Endothelial cell of umbilical vein (primary cell): ENCODE measurements around the gene SVOP. TPM values are rescaled to one million over a fixed set of nuclear protein-coding genes. Genes with fewer than 3 reads are reported as not detected.

Source experiments
- BruUV-seq: library from RNA; stranded (reverse); fragments of 400-500 nt; replicated peaks from 2 replicates; lab custom pipeline; 2021; lab: Mats Ljungman, UMichigan
- CTCF ChIA-PET: fragments of 300-600, 350-600 bp; sonication (Branson Sonifier 250); formaldehyde crosslinking; loops from one replicate; lab custom pipeline; 2021; ENCODE audit warnings: antibody characterized with exemption, inconsistent platforms; lab: Charles Lee
- POLR2A ChIA-PET: fragments of 300-600, 350-600 bp; sonication (Branson Sonifier 250); formaldehyde crosslinking; loops from one replicate; lab custom pipeline; 2021; ENCODE audit warnings: antibody characterized with exemption, inconsistent platforms; lab: Charles Lee
- DNase-seq: peaks from one replicate; pipeline ENCODE4 v3.0.0-alpha.2; 2011; ENCODE audit warnings: low read depth, low spot score
- FAIRE-seq: peaks from 2 replicates; lab custom pipeline; 2011; peaks lifted over from hg19 to GRCh38; lab: Jason Lieb, UNC
- H2AFZ ChIP-seq: 2 replicates; pipeline ENCODE4 v1.6.0; 2012; ENCODE audit warnings: low read depth, low read length, control low read depth, inconsistent platforms
- H3K27ac ChIP-seq: 2 replicates; pipeline ENCODE4 v1.5.1; 2011; ENCODE audit warnings: low read depth, mild to moderate bottlenecking, control low read depth, low read length, moderate library complexity; ENCODE audit not compliant: insufficient read depth
- H3K27me3 ChIP-seq, 2 experiments: 2 replicates each; pipeline versions ENCODE4 v1.6.0 to v1.6.1; 2011; ENCODE audit warnings: low read length in 2 of 2, mixed read lengths in 1 of 2; ENCODE audit not compliant: control insufficient read depth in 2 of 2, insufficient read depth in 2 of 2
- H3K36me3 ChIP-seq, 2 experiments: 2 replicates in 1 of 2; 3 replicates in 1 of 2; pipeline ENCODE4 v1.5.1; 2011; ENCODE audit warnings: low read length in 2 of 2, mild to moderate bottlenecking in 1 of 2, moderate library complexity in 1 of 2; ENCODE audit not compliant: control insufficient read depth in 2 of 2, insufficient read depth in 2 of 2; ENCODE audit errors: extremely low read depth in 1 of 2
- H3K4me1 ChIP-seq: 3 replicates; pipeline ENCODE4 v1.5.1; 2011; ENCODE audit warnings: mild to moderate bottlenecking, low read length; ENCODE audit not compliant: control insufficient read depth, insufficient read depth; ENCODE audit errors: extremely low read depth
- H3K4me2 ChIP-seq: 2 replicates; pipeline ENCODE4 v1.6.1; 2011; ENCODE audit warnings: low read length, control low read depth, mixed read lengths; ENCODE audit not compliant: insufficient read depth
- H3K4me3 ChIP-seq, 3 experiments: fragments of 200-600 bp in 1 of 3; sonication (generic), shearing (Covaris generic) in 1 of 3; replicated peaks in 1 of 3; 2 replicates each; pipeline ENCODE4 v1.5.1; 2011 to 2016; ENCODE audit warnings: control low read depth in 3 of 3, low read length in 3 of 3, mild to moderate bottlenecking in 2 of 3, inconsistent platforms in 1 of 3, low read depth in 1 of 3, moderate library complexity in 1 of 3; ENCODE audit not compliant: insufficient read depth in 1 of 3
- H3K79me2 ChIP-seq: 2 replicates; pipeline ENCODE4 v1.6.0; 2012; ENCODE audit warnings: low read length, inconsistent platforms; ENCODE audit not compliant: control insufficient read depth, insufficient read depth
- H3K9ac ChIP-seq: replicated peaks from 2 replicates; pipeline ENCODE3; 2011; ENCODE audit warnings: low read length, control low read depth; ENCODE audit not compliant: insufficient read depth; ENCODE audit errors: extremely low read depth
- H3K9me1 ChIP-seq: replicated peaks from 3 replicates; pipeline ENCODE4 v1.6.0; 2011; ENCODE audit warnings: mild to moderate bottlenecking, low read length; ENCODE audit not compliant: control insufficient read depth, insufficient read depth; ENCODE audit errors: extremely low read depth
- H3K9me3 ChIP-seq: replicated peaks from 2 replicates; pipeline ENCODE4 v1.5.1; 2012; ENCODE audit warnings: low read length, inconsistent platforms; ENCODE audit not compliant: control insufficient read depth, insufficient read depth
- H4K20me1 ChIP-seq: replicated peaks from 2 replicates; pipeline ENCODE3; 2011; ENCODE audit warnings: mild to moderate bottlenecking, low read length; ENCODE audit not compliant: control insufficient read depth, insufficient read depth; ENCODE audit errors: extremely low read depth
- CTCF ChIP-seq, 2 donors: IDR thresholded peaks; 1 replicate in 1 of 2; 2 replicates in 1 of 2; pipeline ENCODE4 v1.5.1; 2011; ENCODE audit warnings: low read length in 2 of 2, mild to moderate bottlenecking in 2 of 2, moderate library complexity in 2 of 2, control low read depth in 1 of 2, inconsistent platforms in 1 of 2, low read depth in 1 of 2; ENCODE audit not compliant: insufficient read depth in 1 of 2; ENCODE audit errors: extremely low read depth in 1 of 2
- EZH2 ChIP-seq: IDR thresholded peaks from 2 replicates; pipeline ENCODE4 v1.6.1; 2012; ENCODE audit warnings: borderline replicate concordance, low read depth, mild to moderate bottlenecking, moderate library complexity, low read length, inconsistent platforms; ENCODE audit not compliant: severe bottlenecking
- FOS ChIP-seq: IDR thresholded peaks from 2 replicates; pipeline ENCODE4 v1.6.1; 2011; ENCODE audit warnings: mild to moderate bottlenecking, low read length, moderate library complexity, borderline replicate concordance; ENCODE audit not compliant: insufficient read depth
- GATA2 ChIP-seq: IDR thresholded peaks from 2 replicates; pipeline ENCODE4 v1.7.0; 2011; ENCODE audit warnings: low read depth, mild to moderate bottlenecking, moderate library complexity, mixed read lengths, low read length; ENCODE audit not compliant: insufficient read length, insufficient read depth
- JUN ChIP-seq: IDR thresholded peaks from 2 replicates; pipeline ENCODE4 v1.6.1; 2011; ENCODE audit warnings: borderline replicate concordance, low read depth; ENCODE audit not compliant: insufficient read length, insufficient read depth
- MAX ChIP-seq: IDR thresholded peaks from 2 replicates; pipeline ENCODE4 v1.6.1; 2011; ENCODE audit not compliant: insufficient read depth, insufficient read length
- MYC ChIP-seq: IDR thresholded peaks from one replicate; pipeline ENCODE4 v1.6.1; 2011; ENCODE audit warnings: mild to moderate bottlenecking, low read depth, low read length
- POLR2A ChIP-seq: IDR thresholded peaks from 2 replicates; pipeline ENCODE4 v1.6.1; 2012; ENCODE audit warnings: low read depth, mild to moderate bottlenecking, control low read depth, low read length
- POLR2AphosphoS5 ChIP-seq: IDR thresholded peaks from 2 replicates; pipeline ENCODE4 v1.6.1; 2012; ENCODE audit warnings: low read depth, mild to moderate bottlenecking, control low read depth, low read length, moderate library complexity; ENCODE audit not compliant: insufficient read depth
- dilution Hi-C: fragments of 300-500 bp; cut with MboI; formaldehyde crosslinking; loops from one replicate; pipeline ENCODE4 v1.15.0; 2019; ENCODE audit warnings: low sequenced_read_pairs; ENCODE audit not compliant: extremely low pct_ligation_motif_present
- intact Hi-C: fragments of 100-400 bp; cut with micrococcal nuclease; formaldehyde crosslinking; loops from one replicate; pipeline ENCODE4 v1.10.0; 2022
- polyA plus RNA-seq, 4 experiments: library from polyadenylated mRNA; depleted of rRNA in 3 of 4; stranded (reverse) in 3 of 4; unstranded in 1 of 4; fragments of >200 nt; gene quantifications; 2 replicates each; pipeline versions ENCODE4 v1.2.1 to v1.2.3, GENCODE V29; 2011 to 2012; ENCODE audit warnings: missing spikeins in 1 of 4
- total RNA-seq: library from RNA; stranded (reverse); gene quantifications from 2 replicates; pipeline ENCODE4 v1.2.3, GENCODE V29; 2021

SVOP gene
- total and polyA plus RNA-seq, 2 donors (not counting 3 experiments of a cell fraction or from before 2014, with no cell fraction given), result not detected

GRCh38 chr12:109065154-109065852 lies 44.4 kb upstream of the SVOP start:
- Histone ChIP-seq H3K4me2 (no peak overlapping the region), H3K4me1 (no peaks in the 10 kb centered on the region), H3K9me1 (no peaks in the 10 kb centered on the region), H3K9ac (no peak overlapping the region), H2AFZ (no peak overlapping the region), H4K20me1 (no peaks in the 10 kb centered on the region), H3K27me3 (no peaks in the 10 kb centered on the region), H3K36me3 (peaks cover 0 to 14% of the 10 kb centered on the region in 2 experiments), H3K27ac (no peak overlapping the region), H3K4me3 (no peak overlapping the region), H3K9me3 (no peaks in the 10 kb centered on the region), H3K79me2 (no peaks in the 10 kb centered on the region)
- CTCF ChIA-PET, result no interaction called here
- DNase-seq, result no peak
- POLR2A ChIA-PET, result no interaction called here
- no peak for FAIRE-seq
- dilution Hi-C loops, result no loop called here
- intact Hi-C loops, result no loop called here
- no TSS peak for BruUV-seq
- no peak for TF ChIP-seq MYC
- TF ChIP-seq EZH2, result no peak
- TF ChIP-seq MAX, result no peak
- TF ChIP-seq POLR2A, result no peak
- no peak for TF ChIP-seq FOS
- no peak for TF ChIP-seq JUN
- TF ChIP-seq GATA2, result no peak
- TF ChIP-seq POLR2AphosphoS5, result no peak
- TF ChIP-seq CTCF (IDR thresholded peaks at IDR 0.05; ENCODE audit: extremely low read depth in 1 of 2, insufficient read depth in 1 of 2, low read depth in 1 of 2, low read length in 2 of 2), result no peak
